M059J (cell line): Measurements from ENCODE around the gene IQCM. TPM values are rescaled to one million over a fixed set of nuclear protein-coding genes. Genes with fewer than 3 reads are reported as not detected.

ENCODE experiments used
- DNase-seq: peaks from one replicate; pipeline ENCODE4 v3.0.0-alpha.2; 2012; ENCODE audit warnings: low read depth
- total RNA-seq: library from RNA; depleted of rRNA; stranded (reverse); fragments of >200 nt; shearing (Covaris generic); gene quantifications from 2 replicates; pipeline ENCODE4 v1.2.3, GENCODE V29; 2014; rRNA removed

Gene IQCM, protein sequence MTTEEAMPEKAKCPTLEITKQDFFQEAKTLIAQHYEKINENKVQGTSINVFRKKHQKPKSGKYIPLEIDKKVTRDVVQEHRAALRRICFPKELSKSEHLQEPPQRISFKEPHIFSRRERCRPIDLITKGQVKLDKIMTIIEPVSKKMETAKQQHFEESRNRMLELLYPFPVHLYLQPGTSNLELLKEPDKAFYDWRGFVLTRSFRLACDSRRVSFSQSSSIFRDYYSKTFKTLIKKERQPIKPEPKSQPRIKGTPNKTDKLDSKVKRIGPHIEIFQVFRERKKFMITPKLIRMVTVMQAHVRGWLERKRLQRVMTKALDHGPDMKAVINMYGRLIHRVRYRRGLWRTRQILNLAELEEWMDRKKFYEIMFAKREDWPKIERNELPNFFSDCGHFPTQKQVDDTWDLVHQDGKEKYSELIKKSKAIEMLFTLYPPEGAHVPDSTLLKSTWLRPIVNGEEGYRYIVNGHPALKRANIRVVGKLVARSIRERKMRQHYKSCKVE
- not detected in 2 replicates for total RNA-seq

DNA sequence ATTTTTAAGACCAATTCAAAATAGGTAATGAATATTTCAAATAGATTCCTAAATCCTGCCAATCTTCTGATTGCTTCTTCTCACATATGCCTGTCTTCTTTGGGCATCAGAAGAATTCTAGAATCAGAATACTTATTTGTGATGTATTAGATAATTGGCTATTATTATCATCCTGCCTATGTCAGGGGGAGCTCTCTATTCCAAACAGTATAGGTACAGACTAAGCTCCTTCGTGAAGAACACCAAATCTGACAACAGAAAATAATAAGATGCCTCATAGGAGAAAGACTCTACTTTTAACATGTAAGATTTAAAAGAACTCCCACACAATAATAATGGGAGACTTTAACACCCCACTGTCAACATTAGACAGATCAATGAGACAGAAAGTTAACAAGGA, at the start of gene IQCM:
Gene IQCM (minus strand): TSS at position 101 of the 400 bp plus-strand sequence. CDS start 73,152 bp downstream, outside the sequence.
- no peak for DNase-seq

DNA sequence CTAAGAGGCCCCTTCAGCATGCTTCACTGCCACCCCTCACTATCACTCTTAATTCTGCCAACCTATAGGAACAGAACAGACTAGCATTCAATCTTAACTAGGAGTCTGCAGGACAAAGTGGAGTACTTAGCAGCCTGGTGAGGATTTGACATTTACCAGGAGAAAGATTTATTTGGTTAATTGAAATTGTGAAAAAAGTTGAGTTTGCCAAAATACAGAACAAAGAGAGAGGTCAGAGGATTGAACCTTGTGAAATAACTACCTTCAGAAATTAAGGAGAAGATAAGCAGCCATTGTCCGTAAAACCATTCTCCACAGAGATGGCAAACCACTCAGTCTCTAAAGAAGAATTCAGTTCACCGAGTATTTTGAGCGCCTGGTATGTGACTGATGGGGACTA, 41.8 kb upstream of the IQCM start:
- DNase-seq = no peak

DNA sequence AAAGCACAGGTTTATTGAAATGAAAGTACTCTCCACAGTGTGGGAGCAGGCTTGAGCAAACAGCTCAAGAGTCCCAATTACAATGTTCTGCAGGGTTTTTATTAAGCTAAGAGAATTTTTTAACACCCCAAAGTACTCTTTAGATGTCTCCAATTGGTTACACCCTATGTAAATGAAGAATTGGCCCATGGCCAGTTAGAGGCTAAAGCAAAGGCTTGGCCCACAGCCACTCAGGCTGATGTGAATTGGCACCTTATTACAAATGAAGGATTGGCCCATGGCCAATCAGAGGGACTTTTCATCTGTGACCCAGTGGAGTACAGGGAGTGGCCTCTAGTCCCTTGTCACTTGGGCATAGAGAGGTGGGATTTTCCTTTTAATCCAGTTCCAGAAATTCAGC, 30.1 kb upstream of the IQCM start:
- no peak for DNase-seq

DNA sequence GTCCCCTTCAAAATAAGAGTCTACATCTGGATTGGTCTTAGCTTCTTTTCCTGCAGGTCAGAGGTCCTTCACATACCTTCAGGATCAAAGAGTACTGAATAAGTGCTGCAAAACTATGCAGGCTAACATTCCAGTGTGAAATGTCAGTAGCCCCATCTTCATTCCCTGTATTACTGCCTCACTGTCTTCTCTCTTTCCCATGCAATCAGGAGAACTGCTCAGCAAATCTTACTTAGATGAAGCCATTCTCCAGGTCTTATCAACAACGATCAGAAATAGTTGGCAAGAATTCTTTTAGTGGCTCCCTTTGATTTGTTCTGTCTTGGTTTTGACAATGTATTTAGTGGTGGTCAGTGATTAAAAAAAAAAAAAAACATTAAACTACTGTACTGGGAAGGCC, 26.0 kb upstream of the IQCM start:
- peak; percentile 67 for DNase-seq

DNA sequence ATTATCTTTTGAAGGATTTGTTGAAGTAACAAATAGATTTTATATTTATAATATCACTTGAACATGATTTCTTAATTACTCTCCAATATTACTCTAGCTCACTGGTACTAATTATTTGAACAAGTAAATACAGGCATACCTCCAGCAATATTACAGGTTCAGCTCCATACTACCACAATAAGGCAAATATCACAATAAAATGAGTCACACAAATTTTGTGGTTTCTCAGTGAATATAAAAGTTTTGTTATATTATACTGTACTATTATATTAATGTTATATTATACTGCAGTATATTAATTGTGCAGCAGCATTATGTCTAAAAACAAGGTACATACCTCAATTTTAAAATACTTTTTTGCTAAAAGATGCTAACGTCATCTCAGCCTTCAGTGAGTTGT, 22.4 kb upstream of the IQCM start:
- no peak for DNase-seq

DNA sequence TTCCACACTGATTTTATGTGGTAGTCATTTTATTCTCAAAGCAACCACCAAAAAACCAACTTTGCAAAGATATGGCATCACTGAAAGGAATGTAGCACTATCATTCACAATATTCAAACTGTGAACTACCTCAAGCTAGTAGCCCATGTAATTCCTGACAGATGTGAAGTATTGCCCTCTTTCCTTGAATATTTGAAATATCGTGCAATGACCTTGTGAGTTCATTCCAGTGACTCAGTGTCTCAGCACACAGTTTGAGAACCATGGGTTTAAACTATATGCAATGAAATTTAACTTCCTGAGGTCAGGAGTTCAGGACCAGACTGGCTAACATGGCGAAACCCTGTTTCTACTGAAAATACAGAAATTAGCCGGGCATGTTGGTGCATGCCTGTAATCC, 20.9 kb upstream of the IQCM start:
- DNase-seq = peak; percentile 12

DNA sequence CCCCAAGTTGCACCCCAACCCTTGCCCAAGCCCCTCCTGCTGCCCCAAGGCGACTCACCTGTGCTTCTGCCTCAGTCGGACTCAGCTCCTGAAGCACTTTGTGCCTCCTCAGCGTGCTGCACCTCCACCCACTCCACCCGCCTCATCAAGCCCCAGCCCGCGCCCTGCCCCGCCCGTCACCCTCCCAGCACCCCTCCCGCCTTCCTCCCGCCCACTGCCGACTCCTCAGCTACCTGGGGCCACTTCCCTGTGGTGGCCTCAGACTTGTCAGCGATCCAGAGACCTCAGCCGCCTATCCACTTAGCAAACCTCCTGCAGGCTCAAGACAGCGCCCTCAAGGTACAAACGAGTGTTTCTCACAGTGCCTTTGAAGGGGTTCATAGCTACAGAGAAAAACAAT, 19.6 kb upstream of the IQCM start:
- no peak for DNase-seq

DNA sequence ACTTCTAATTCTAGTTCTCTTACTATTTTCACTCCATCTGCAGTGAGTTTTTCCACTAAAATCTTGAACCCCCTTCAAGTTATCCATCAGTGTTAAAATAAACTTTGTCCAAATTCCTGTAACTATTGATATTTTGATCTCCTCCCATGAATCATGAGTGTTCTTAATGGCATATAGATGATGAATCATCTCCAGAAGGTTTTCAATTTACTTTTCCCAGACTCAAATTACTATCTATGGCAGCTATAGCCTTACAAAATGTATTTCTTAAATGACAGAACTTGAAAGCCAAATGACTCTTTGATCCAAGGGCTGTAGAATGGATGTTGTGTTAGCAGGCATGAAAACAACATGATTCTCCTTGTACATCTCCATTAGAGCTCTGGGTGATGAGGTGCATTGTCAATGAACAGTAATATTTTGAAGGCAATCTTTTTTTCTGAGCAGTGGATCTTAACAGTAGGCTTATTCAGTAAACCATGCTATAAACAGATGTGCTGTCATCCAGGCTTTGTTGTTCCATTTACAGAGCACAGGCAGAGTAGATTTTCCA, 16.1 kb upstream of the IQCM start:
- DNase-seq = no peak

DNA sequence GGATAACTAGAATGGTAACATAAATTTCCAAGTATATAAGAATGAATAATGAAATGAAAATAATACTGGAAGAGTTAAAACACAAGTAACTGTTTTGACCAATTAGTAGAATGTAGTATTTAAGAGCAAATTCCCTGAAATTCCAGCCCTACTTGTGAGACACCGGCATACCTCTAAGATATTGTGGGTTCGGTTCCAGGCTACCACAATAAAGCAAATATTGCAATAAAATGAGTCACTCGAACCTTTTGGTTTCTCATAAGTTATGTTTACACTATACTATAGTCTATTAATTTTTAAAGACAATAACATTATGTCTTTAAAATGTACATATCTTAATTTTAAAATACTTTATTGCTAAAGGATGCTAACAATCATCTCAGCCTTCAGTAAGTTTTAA, 15.2 kb upstream of the IQCM start:
- DNase-seq = peak; percentile 31

DNA sequence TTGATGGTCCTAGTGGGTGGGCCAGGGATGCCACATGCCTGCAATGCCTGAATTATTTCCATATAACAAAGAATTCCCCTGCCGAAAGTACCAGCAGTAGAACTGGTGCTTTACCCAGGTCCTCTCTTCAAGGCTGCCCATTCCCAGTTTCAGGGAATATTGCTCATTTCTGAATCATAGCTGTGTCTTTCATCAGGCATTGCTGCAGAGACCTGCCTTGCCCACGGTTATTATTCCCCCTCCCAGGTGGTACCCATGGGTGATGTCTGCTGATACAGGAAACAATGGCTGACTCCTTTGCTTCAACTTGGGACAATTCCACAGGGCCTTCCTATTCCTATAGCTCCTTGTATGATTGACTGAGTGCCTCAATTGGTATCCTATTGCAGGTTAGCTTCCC, 9.7 kb upstream of the IQCM start:
- peak; percentile 47 for DNase-seq

DNA sequence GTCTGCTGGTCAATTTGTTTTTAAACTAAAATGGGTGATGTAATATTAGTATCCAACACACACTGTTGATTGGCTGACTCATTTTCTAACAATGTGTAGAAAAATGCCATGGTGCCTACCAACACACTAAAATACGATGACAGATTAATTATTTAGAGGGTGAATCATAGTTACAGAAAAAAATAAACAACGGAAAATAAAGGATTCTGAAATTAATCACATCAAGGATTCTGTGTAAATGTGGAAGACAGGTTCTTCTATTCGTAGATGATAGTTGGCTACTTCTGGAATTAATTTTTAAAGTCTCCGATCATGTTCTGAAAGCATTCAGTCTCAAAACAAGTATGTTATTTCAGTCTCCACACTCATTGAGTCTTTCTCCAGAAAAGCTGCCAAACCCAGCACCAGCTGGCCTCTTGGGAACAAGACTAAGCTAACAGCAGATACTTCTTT, 8.2 kb upstream of the IQCM start:
- peak; percentile 90 for DNase-seq

DNA sequence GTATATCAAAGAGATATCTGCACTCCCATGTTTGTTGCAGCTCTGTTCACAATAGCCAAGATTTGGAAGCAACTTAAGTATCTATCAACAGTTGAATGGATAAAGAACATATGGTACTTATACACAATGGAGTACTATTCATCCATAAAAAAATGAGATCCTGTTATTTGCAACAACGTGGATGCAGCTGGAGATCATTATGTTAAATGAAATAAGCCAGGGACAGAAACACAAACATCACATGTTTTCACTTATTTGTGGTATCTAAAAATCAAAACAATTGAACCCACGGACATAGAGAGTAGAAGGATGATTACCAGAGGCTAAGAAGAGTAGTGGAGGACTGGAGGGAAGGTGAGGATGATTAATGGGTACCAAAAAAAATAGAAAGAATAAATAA, 14.2 kb downstream of the IQCM start:
- DNase-seq = no peak

DNA sequence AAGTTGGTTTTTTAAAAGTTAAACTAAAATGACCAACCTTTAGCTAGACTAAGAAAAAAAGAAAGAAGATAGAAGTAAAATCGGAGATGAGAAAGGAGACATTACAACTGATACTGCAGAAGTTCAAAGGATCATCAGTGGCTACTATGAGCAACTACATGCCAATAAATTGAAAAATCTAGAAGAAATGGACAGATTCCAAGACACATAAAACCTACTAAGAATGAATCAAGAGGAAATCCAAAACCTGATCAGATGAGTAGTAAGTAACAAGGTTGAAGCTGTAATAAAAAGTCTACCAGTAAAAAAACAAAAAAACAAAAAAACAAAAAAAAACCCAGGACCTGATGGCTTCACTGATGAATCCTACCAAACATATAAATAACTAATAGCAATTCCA, 16.1 kb downstream of the IQCM start:
- DNase-seq = peak; percentile 9

DNA sequence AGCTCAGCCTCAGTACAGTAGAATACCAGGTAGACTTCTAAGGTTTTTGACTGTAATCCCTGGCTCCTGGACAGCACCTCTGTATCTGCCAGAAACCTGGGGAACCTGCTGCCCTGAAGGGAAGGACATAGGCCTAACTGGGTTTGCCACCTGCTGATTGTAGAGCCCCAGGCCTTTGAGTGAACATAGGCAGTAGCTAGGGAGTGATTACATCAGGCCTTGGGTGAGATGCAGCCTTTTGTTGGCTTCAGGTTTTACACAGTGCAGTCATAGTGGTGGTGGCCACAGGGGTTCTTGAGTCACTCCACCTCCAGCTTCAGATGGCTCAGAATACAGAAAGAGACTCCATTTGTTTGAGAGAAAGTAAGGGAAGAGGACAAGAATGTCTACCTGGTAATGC, 19.3 kb downstream of the IQCM start:
- peak; percentile 47 for DNase-seq

DNA sequence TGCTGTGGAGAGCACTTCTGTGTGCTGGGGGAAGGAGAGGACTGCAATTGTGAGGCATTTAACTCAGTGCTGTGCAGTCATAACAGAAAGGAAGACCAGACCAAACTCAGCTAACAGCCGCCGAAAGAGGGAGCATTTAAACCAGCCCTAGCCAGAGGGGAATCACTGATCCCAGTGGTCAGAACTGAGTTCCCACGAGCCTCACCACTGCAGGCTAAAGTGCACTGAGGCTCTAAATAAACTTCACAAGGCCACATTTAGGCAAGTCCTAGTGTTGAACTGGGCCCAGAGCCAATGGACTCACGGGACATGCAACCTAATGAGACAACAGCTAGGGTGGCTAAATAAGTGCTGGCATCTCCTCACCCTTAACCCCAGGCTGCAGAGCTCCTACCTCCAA, 20.4 kb downstream of the IQCM start:
- peak; percentile 18 for DNase-seq

DNA sequence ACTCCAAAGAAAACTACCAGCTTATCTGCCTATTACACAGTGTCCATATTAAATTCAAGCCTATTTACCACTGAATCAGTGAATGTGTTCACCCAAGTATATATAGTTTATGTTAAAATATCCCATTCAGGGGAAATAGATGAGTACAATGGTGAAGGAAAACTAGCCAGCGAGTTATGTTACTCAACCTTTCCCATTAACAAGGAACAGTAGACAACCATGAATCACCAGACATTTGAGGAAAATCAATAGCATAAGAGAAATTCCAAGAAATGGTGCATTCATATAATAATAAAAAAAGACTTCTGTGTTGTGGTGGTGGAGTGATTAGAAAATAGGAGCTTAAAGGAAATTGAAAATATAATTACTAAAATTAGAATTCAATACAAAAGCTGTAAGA, 21.3 kb downstream of the IQCM start:
- DNase-seq = no peak

DNA sequence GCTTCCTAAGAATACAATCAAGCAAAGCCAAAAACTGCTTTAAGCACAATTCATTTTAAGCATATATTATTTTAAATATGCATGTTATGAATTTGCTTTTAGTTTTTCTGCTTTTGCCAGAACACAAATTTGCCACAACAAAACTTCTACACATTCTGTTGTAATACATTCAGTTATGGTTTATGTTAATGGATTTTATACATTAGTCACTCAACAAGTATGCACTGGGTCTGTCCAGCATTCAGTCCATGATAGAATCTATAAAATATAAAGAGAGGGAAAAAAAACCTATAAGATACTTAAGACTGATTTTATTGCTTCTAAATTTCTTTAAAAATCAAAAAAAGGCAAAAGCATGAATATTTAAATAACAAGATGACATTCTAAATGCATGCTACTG, 22.2 kb downstream of the IQCM start:
- no peak for DNase-seq

DNA sequence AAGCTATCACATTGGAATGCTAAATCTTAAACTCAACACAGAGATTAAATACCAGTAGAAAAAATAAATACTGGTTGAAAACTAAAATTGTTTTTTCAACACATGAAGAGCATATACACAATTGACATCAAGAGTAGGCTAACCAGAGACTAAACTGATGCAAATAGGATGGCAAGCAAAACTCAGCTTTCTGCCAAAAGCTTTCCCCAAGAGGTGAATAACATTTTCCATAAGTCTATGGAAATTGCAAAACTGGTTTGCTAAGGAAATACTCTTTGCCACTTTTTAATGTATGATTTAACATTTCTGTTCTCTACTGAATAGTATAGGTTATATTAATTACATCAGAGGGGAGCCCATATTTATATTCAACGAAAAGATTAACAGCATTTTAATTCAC, 23.8 kb downstream of the IQCM start:
- DNase-seq = no peak

DNA sequence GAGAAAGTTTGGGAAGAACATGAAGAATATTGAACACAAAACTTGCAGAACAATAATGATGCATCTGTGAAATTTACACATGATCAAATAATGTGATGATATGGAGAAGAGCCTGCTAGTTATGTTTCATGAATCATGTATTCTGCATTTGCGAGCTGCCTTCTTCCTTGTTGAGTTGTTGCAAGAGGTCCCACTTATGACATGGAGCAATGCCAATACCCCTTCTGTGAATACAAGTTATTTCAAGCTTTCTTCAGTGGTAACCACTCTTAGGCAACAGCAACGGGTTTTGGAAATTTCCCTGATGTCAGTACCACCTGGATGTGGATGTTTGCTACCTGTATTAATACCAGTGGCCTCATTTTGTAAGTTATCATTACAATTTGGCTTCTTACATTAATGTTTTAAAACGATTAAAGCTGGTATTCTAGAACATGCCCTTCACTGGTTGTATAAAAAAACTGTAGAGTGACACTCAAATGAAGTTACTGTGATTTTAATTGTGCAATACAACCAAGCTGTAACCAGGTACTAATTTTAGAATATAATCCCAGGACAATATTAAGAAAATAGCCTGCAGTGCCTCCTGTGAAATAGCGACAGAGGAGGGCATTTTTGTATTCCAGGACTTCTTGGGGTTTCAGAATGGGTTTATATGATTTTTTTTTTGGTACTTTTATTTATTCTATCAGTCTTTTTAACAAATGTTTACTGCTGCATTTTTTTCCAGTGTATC, 25.3 kb downstream of the IQCM start:
- DNase-seq = peak; percentile 44

DNA sequence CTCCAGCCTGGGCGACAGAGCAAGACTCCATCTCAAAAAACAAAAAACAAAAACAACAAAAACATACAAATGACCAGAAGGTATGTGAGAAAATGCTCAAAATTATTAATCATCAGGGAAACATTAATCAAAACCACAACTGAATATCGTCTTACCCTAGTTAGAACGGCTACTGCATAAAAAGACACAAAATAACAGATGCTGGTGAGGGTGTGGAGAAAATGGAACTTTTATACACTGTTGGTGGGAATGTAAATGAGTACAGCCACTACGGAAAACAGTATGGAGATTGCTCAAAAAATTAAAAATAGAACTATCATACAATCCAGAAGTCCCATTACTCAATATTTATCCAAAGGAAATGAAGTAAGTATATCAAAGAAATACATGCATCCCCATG, 27.3 kb downstream of the IQCM start:
- no peak for DNase-seq

DNA sequence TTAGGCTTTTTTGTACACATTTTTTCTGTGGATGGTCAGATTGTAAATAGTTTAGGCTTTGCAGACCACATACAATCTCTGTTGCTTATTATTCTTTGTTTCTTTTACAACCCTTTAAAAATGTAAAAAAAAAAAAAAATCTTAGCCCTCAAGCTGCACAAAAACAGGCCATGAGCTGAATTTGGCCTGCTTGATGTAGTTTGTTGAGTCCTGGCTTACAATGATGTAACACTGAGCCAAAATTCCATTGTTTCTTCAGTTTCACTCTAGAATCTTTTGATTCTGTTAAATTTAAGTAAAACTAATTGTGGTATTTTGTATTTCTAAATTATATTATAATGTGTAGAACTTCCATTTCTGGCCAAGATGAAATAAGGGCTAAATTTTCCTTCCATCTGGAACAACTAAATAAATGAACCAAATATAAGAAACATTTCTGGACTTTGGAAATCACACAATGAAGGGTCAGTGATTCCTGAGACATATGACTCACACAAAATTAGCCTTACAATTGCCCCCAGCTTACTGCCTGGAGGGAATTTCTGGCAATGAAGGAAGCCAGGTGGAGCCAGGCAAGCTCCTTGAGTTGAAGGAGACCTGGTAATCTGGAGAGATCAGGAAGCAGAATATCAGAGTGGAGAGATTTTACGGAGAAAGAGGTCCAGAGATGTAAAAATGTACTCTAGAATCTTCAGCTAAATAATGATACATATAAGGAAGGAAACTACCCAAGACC, 29.8 kb downstream of the IQCM start:
- peak; percentile 80 for DNase-seq

DNA sequence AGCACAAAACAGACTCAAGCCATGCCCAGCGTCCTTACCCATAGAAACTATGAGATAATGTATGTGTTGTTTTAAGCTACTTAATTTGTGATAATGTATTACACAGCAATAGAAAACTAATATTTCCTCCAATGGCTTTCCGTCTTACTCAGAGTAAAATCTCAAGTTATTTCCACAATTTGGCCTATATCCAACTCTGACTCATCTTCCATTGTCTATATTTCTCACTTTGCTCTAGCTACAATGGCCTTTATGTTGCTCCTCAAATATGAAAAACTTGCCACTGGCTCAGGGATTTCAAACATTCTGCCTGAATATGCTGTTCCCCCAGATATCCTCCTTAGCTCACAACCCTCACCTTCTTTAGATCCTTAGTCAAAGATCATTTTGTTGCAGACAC, 31.6 kb downstream of the IQCM start:
- DNase-seq = peak; percentile 42
